DMS 273 (cell line): ENCODE data around the gene MRGPRF.

ENCODE experiments used
- DNase-seq: peaks from one replicate; lab custom pipeline; 2025; ENCODE audit not compliant: unreplicated experiment; lab: John Stamatoyannopoulos, UW

MRGPRF gene

DNA sequence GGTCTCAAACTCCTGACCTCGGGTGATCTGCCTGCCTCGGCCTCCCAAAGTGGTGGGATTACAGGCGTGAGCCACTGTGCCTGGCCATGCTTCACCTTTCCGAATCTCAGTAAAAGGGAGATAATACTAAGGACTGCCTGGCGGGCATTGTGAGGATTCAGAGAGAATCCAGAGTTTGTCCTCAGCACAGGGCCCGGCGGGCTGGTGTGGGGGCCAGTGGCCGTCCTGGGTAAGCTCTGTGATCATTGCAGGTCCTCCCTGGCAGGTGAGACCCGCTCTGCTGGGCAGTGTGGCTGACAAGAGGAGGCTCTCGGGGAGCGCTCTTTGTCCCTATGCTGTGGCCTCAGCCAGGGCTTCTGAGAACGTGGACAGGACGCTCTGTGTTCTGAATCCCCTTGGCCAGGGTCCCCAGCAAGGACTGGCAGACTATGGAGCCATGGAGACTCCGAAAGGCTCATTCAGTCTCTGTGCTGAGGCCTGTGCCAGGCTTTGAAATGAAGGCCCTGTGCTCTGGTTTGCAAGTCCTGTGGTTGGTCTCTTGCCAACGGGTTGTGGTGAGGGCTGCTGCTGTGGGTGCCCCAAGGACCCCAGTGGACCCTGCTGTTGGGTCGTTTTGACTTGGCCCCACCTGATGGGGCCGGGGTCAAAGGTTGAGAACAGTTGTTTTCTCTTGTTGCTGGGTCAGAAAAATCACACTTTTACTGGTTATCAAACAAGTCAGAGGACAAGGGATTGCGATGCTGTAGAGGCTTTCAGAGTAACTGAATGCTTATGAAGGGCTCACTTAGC lies 37.7 kb upstream of the MRGPRF start:
- DNase-seq: no peak

DNA sequence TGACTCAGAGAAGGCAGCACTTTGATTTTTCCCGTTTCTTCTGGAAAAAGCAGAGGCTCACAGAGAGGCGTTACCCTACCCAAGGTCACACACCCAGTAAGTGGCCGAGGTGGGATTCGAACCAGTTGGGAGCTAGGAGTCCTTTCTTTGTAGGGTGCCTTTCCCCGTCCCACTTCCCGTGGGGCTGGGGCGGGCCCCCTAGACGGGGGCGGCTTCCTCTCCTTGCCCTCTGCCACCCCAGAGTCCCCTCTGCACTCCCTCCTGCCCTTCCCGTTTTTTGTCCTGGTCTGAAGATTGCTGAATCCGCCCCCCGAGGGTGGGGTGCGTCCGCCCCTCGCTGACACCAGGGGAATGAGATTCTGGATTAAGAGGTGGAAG lies 36.4 kb upstream of the MRGPRF start:
- peak; percentile 41 for DNase-seq

DNA sequence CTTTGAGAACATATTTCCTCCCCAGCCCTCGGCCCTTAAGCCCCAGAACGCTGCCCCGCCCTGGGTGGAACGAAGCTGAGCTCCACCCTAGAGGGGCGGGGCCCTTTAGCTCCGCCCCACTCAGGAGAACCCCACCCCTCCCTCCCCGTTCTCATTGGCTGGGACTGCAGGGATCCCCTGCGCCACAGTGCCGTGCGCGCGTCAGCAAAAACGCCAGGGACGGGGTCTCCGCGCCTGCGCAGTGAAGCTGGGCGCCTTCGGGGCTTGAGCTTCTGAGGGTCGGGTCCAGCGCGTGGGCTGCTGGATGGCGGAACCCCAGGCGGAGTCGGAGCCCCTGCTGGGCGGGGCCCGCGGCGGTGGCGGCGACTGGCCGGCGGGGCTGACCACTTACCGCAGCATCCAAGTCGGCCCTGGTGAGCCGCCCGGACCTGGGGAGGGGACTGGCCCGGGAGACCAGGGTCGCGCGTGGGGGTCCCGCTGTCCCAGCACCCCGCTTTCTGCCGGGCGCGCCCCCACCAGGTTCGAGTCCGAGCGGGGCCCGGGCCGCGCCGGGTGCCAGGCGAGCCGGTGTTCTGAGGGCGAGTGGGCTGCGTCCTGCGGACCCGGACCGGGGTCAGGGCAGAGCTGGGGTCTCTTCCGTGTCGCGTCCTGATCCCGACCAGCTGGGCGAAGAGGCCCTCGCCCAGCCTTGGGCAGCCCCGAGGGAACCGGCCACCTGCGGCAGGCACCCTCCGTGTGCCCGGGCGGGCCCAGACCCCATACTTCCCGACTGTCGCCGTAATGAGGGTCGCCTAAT lies 35.8 kb upstream of the MRGPRF start, which contains the start of gene TPCN2:
Gene TPCN2 (plus strand): TSS at position 239 of the 796 bp plus-strand sequence. CDS start 66 bp downstream, at position 305.
- DNase-seq: peak; percentile 95

DNA sequence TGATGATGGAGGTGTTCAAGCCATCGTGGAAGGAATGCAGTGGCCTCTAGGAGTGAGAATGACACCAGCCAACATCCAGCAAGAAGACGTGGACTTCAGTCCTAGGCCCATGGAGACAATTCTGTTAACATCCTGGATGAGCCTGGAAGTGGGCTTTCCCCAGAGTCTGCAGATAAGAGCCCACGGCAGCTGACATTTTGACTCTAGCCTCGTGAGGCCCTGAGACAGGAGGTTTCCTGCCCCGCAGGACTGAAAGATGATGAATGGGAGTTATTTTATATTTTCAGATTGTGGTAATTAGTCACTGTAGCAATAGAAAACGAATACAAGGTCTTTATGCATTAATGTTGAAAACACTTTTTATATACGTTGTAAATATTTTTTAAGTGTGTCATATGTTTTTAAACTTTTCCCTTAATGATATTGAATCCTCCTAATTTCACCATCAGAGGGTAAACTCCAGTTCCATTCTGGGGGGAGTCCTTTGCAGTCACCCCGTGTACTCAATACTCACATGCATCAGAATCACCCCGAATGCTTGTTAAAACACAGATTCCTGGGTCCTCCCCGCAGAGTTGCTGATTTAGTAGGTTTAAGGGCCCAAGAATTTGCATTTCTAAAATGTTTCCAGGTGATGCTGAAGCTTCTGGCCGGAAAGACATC lies 35.1 kb upstream of the MRGPRF start:
- DNase-seq: no peak

DNA sequence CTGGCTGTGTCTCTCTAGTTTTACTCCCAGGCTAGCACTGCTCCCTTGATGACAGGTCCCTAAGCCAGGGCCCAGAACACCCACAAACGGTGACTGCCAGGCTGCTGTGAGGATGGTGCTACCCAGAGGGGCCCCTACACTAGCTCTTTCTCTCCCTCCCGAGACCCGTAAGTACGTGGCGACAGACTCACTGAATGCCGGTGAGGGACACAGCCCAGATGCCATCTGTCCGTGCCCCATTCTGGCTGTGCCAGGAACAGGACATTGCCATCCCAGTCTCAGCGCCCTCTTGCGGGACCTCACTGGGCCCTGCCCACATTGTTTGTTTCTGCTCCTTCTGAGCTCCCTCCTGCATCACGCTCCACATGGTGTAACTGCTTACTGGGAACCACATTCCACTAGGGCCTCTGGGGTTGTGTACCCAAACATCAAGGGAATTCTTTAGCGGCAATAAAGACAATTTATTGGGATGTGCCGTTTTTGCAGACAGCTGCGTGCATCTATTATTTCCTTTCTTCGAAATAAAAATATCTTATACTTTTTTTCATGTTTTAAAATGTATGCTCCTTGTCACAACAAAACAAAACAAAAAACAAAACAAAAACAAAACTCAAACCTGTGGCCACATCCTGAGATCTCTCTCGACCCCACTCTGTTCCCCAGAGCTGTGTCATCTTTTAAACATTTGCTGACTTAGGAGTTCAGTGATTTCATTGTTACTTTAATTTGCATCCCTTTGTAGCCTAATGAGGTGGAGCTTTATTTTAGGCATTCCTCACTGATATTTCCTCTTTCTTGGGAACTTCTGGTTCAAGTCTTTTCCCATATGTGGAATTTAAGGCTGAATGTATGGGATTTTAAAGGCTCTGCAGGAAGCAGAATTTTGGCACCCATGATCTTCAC lies 31.3 kb upstream of the MRGPRF start:
- DNase-seq: peak; percentile 88

DNA sequence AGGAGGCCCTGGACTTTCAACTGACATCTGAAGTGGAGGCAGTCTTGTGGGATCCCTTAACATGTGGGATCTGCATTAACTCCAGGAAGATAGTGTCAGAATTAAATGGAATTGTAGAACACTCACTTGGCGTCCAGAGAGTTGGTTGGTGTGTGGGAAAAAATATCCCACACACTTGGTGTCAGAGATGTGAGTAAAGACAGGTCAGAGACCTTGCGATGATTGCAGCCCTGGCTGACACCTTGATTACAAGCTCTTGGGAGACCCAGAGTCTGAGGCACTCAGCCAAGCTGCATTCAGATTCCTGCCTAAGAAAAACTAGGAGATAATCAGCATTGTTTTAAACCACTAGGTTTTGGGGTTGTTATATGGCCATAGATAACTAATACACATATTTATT lies 28.5 kb upstream of the MRGPRF start:
- DNase-seq: no peak

DNA sequence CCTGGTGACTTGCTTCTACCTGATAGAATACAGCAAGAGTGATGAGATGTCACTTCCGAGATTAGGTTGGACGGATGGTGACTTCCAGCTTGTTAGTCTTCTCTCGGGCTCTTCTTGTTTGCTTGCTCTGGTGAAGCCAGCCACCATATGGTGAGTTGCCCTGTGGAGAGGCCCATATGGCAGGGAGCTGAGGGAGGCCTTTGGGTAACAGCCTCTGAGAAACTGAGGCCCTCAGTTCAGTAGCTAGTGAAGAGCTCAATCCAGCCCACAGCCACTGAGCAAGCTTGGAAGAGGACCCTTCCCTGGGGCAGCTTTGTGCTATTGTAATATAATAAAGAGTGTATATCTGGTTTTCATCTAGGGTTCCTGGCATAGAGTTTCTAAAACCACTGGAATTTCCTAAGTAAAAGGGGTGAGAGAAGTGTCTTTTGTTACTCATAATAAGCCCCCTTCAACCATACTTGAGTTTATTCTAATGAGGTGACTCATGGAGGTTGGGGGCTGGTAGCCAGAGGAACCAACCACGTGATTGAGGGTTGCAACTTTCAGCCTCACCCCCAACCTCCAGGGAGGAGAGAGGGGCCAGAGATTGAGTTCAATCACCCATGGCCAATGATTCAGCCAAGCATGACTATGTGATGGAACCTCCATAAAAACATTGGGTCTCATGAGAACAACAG lies 27.7 kb upstream of the MRGPRF start:
- DNase-seq: no peak

DNA sequence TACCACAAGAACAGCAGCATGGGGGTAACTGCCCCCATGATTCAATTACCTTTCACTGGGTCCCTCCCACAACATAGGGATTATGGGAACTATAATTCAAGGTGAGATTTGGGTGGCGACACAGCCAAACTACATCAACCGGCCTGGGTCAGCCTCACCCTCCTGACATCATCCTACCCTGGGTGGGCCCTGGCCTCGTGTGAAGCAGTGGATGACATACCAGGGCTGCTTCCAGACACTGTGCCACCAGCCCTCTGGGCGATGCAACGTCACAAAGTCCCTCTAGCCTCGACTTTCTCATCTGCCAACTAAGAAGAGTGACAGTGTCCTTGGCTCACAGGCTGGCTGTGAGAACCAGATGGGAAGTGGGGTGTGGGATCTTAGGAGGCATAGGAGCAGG lies 27.0 kb upstream of the MRGPRF start:
- DNase-seq: no peak

DNA sequence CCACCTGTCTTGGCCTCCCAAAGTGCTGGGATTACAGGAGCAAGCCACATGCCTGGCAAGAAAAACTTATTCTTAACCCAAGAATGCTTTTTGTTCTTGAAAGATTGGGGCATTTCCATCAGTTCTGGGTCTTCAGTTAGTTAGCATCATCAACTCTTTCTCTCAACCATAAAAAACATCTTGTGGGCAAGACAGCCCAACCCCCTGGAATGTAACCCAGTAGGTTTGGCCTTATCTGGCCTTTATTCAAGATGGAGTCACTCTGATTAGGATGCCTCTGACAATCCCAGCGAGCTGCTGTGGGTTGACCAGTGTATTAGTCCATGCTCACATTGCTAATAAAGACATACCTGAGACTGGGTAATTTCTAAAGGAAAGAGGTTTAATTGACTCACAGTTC lies 26.5 kb upstream of the MRGPRF start:
- no peak for DNase-seq

DNA sequence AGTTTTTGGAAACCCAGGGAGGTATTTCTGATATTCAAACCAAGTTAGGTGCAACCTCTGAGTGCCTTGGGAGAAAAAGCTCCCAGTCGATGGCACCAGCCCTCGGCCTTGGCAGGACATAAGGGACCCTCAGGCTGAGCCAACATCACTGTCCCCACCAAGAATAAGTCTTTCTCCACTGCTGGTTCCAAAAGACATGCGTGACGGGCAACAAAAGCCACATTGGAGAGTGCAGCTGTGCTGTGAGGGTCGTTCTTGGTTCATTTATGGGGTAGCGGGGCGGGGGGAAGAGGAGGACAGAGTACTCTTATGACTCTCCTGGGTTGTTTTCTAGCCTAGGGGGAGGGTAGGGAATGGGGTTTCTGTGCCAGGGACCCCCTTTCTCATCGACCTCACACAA lies 24.5 kb upstream of the MRGPRF start:
- no peak for DNase-seq

DNA sequence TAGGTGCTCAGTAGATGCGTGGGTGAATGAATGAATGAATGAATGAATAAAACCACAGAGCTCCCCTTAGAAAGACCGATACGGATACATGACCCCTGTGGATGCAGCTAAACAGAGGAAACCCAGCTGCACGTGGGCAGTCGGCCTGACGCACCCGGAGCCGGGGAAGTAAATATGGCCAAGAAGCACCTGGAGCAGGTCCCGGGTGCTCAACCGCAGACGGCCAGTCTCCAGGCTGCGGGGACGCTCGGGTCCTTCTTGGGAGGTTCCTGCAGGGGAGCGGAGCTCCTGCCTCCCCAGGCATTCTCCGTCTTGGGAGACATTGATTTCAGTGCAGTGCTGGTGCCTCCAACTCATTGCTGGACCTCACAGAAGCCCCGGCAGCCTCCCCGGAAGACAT lies 24.0 kb upstream of the MRGPRF start:
- no peak for DNase-seq

DNA sequence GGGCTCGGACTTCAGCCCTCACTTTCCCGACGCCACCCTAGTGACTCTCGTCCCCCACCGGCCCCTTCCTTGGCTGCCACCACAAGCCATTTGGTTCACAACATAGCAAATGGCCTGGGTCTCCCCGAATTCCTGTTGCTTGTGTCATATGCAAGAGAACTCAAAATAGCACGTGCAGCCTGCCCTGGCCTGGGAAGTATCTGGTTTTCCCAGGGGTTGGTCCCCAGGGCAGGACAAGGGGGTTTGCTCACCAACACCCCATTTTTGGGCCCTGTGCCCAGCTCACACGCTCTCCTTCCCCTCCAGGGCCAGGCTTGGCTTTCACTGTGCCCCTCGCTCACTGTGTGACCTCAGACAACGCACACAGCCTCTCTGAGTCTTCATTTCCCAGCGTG lies 22.9 kb upstream of the MRGPRF start:
- no peak for DNase-seq

DNA sequence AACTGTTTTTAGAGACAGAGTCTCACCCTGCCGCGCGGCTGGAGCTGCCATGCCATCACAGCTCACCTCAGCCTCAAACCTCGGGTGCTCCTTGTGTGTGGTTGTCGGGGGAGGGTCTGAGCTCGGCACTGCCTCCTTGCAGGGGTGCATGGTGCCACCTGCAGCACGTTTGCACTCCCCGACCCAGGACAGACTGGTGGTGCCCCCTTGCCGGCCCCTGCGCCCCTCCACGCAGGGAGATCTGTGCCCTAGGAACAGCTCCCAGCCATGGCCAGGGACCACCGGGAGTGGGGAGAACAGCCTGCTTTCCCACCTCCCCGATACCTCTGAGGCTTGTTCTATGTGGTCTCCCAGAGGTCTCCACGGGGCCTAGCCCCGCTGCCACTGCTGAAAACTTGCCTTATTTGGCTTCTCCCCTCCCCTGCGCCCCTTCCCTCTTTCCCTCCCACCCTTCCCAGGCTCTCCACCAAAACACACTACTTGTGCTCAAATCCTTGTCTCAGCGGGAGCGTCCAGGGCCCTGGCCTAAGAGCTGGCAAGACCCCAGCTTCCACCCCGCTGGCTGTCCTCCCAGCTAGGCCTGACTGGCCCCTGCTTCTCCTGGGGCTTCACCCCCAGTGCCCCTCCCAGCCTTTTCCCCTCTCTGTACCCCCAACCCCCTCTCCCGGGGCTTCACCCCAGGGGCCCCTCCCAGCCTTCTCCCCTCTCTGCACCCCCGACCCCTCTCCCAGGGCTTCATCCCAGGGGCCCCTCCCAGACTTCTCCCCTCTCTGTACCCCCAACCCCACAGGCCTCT lies 22.3 kb upstream of the MRGPRF start:
- DNase-seq: no peak

DNA sequence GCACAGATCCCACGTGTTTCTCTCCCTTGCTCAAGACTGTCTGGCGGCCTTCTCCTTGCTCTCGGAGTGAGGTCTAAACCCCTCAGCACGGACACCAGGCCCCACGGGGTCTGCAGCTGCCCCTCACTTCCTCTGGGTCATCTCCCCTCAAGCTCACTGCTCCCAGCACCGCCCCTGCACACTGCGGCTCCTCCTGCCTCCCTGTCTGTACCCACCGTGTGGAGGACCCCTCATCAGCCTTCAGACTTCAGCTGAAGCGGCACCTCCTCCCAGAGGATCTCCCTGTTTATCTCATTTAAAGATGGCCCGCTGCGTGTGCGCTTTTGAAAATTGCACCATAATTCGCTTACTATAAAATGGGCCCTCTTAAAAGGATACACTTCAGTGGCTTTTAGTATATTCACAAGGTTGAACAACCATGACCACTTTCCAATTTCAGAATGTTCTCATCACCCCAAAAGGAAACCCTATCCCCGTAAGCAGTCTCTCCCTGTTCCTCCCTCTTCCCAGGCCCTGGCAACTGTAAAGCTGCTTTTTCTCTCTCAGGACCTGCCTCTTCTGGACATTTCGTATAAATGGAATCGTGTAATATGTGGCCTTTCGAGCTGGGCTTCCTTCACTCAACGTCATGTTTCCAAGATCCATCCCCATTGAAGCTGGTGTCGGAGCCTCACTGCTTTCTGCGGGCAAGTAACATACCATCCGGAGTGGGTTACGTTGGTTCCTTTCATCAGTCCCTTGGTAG lies 21.2 kb upstream of the MRGPRF start:
- DNase-seq: no peak

DNA sequence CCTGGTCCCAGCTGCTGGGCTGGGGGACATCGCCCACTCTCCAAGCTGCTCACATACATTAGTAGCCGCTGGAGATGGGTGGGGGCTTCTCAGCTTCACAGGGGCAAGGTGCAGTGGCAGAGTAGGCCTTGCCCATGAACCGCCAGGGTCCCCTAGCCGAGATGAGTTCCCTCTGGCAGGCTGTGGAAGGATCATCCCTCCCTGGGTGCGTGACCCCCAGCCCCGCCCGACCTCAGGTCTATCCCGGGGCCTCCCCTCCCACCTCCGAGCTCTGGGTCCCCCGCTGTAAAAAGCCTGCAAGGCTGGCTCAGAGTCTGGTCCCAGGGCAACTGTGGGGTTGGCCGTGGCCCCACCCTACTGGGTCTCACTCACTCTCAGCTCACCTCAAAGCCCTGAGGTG lies 20.4 kb upstream of the MRGPRF start:
- DNase-seq: no peak

DNA sequence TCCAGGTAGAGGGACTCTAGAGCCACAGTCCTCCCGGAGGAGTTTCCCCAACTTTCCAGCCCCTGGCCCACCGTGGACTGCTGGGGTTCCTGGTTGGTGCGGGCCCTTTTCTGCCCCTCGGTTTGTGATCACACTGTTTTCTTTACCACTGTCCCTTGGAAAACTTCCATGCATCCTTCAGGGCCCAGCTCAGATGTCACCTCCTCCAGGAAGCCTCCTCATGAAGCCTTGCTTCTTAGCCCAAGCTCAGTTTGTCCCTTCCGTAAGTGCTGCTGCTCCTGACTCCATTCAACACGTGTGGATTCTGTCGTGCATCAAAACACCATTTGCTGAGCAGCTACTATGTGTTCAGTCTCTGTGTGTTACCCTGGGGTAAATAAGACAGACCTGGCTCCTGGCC lies 19.8 kb upstream of the MRGPRF start:
- DNase-seq: no peak

DNA sequence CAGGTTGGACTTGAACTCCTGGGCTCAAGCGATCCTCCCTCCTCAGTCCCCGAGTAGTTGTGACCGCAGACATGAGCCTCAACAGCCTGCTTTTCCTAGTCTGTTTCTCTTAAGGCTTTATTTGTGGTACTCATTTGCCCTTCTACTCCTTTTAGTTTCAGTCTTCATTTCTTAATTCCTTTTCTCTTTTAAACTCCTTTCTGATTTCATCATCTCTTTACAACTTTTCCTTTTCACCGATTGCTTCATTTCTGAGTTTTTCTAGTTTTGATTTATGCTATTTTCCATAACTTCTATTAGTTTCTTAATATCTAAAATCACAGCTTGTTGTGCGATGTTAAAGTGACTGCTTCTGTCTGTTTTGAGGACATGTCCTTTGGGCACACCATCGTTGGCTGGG lies 17.3 kb upstream of the MRGPRF start:
- DNase-seq: no peak

DNA sequence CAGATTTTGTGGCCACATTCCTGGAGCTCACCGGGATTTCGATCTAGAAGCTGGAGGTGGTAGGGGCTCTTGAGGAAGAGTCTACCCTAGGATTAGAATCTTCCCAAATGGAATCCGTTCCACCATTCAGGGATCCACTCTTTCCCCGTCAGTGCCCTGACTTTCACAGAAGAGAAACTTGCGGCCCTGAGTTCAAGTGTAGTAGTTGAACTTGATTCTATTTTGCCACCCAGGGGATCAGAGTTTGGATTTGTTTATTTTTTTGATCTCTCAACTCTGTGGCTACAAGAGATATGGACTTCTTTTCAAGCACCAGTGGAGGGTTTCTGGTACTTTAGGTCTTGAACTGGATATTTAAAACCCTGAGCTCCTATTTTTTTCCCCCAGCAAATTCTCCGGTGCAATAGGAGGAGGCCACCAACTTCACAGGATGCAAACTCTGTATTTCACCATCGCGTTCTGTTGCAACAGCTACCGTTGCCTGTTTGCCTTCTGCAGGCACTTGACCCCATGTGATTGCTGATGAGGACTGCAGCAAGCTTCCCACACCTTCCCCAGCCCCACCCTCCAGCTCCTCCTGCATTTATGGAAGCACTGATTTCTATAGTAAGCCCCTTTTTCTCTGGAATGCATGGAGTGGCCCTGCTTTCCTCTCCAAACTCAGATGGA lies 14.8 kb upstream of the MRGPRF start:
- no peak for DNase-seq
